ENCODE data around the gene SLC4A4.

DNA sequence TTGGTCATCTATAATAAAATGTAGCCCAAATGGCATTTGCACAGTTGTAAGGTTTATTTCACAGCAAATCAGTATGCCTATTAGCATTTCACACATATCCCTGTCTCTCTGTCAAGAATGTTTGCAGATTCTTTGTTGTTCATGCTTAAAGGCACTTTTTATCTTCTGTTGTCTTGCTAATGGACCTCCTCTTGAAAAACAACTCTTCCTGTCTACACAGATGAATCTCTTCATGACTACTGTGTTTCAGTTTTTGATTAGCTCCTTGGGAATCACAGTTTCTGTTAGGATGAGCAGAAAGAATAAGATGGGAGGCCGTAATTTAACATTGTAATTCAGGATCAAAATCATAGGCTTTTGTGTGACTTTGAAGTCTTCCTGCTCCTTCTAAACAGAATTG lies 35.5 kb upstream of the SLC4A4 start:
- TF ChIP-seq, protein P1, sequence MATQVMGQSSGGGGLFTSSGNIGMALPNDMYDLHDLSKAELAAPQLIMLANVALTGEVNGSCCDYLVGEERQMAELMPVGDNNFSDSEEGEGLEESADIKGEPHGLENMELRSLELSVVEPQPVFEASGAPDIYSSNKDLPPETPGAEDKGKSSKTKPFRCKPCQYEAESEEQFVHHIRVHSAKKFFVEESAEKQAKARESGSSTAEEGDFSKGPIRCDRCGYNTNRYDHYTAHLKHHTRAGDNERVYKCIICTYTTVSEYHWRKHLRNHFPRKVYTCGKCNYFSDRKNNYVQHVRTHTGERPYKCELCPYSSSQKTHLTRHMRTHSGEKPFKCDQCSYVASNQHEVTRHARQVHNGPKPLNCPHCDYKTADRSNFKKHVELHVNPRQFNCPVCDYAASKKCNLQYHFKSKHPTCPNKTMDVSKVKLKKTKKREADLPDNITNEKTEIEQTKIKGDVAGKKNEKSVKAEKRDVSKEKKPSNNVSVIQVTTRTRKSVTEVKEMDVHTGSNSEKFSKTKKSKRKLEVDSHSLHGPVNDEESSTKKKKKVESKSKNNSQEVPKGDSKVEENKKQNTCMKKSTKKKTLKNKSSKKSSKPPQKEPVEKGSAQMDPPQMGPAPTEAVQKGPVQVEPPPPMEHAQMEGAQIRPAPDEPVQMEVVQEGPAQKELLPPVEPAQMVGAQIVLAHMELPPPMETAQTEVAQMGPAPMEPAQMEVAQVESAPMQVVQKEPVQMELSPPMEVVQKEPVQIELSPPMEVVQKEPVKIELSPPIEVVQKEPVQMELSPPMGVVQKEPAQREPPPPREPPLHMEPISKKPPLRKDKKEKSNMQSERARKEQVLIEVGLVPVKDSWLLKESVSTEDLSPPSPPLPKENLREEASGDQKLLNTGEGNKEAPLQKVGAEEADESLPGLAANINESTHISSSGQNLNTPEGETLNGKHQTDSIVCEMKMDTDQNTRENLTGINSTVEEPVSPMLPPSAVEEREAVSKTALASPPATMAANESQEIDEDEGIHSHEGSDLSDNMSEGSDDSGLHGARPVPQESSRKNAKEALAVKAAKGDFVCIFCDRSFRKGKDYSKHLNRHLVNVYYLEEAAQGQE (IDR thresholded peaks at IDR 0.05; ENCODE audit: low read depth), result no peak
- TF ChIP-seq TAF1 (IDR thresholded peaks at IDR 0.05; ENCODE audit: low read depth), result no peak
- TF ChIP-seq RAD21 (IDR thresholded peaks at IDR 0.05; ENCODE audit: low read depth), result no peak
- no peak for TF ChIP-seq YY1 (IDR thresholded peaks at IDR 0.05; ENCODE audit: low read depth)
- no peak for TF ChIP-seq TEAD4 (IDR thresholded peaks at IDR 0.05)
- no peak for TF ChIP-seq ZBTB7A (IDR thresholded peaks at IDR 0.05; ENCODE audit: low read depth)
- TF ChIP-seq, protein P2, sequence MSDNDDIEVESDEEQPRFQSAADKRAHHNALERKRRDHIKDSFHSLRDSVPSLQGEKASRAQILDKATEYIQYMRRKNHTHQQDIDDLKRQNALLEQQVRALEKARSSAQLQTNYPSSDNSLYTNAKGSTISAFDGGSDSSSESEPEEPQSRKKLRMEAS (IDR thresholded peaks at IDR 0.05), result no peak
- no peak for TF ChIP-seq TCF12 (IDR thresholded peaks at IDR 0.05; ENCODE audit: low read depth)
- TF ChIP-seq EGR1 (IDR thresholded peaks at IDR 0.05), result no peak
- TF ChIP-seq EP300 (IDR thresholded peaks at IDR 0.05; ENCODE audit: borderline replicate concordance), result no peak
- TF ChIP-seq CEBPB (IDR thresholded peaks at IDR 0.05), result no peak
- TF ChIP-seq NFIC (IDR thresholded peaks at IDR 0.05), result no peak
- TF ChIP-seq, protein P3, sequence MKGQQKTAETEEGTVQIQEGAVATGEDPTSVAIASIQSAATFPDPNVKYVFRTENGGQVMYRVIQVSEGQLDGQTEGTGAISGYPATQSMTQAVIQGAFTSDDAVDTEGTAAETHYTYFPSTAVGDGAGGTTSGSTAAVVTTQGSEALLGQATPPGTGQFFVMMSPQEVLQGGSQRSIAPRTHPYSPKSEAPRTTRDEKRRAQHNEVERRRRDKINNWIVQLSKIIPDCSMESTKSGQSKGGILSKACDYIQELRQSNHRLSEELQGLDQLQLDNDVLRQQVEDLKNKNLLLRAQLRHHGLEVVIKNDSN (IDR thresholded peaks at IDR 0.05), result no peak
